Gastrocnemius medialis (tissue), 4 donors: Measurements from ENCODE around the gene SLC5A10. TPM values are rescaled to one million over a fixed set of nuclear protein-coding genes. Genes with fewer than 3 reads are reported as not detected.

Experiments
- ATAC-seq, 2 donors: fragments of 150-250 bp; one replicate each; pipeline ENCODE4 v1.9.1; 2016
- DNase-seq, 2 donors: peaks; one replicate each; pipeline ENCODE4 v3.0.0-alpha.2; 2019
- H3K27ac ChIP-seq, 4 donors: fragments of 200-600 bp; sonication (generic); 1 replicate in 1 of 4; 2 replicates in 3 of 4; pipeline ENCODE4 v1.5.1; 2016 to 2018; ENCODE audit warnings: mild to moderate bottlenecking in 2 of 4, moderate library complexity in 1 of 4
- H3K27me3 ChIP-seq, 3 donors: fragments of 200-600 bp; sonication (generic) in 2 of 3; 1 replicate in 1 of 3; 2 replicates in 2 of 3; pipeline versions ENCODE4 v1.5.1 to v1.6.0; 2016 to 2019; ENCODE audit warnings: mild to moderate bottlenecking in 1 of 3, moderate library complexity in 1 of 3
- H3K36me3 ChIP-seq, 2 donors: fragments of 200-600 bp; sonication (generic) in 1 of 2; one replicate each; pipeline ENCODE4 v1.5.1; 2017 to 2018
- H3K4me1 ChIP-seq, 2 donors: fragments of 200-600 bp; sonication (generic) in 1 of 2; one replicate each; pipeline ENCODE4 v1.5.1; 2016 to 2017; ENCODE audit warnings: mild to moderate bottlenecking in 2 of 2
- H3K4me3 ChIP-seq, 4 donors: fragments of 200-600 bp; sonication (generic) in 3 of 4; 1 replicate in 1 of 4; 2 replicates in 3 of 4; pipeline ENCODE4 v1.5.1; 2016 to 2019; ENCODE audit warnings: mild to moderate bottlenecking in 2 of 4
- H3K9me3 ChIP-seq, 3 donors: fragments of 200-600 bp; sonication (generic) in 2 of 3; 1 replicate in 1 of 3; 2 replicates in 2 of 3; pipeline ENCODE4 v1.5.1; 2016 to 2019
- CTCF ChIP-seq, 5 experiments: fragments of 450-650 bp in 3 of 5; fragments of 200-600 bp in 2 of 5; sonication (generic) in 2 of 5; IDR thresholded peaks in 4 of 5; conservative IDR thresholded peaks in 1 of 5; 1 replicate in 4 of 5; 2 replicates in 1 of 5; pipeline ENCODE4 v1.5.1; 2016 to 2019; ENCODE audit warnings: antibody characterized with exemption in 5 of 5, mild to moderate bottlenecking in 3 of 5, moderate library complexity in 3 of 5
- POLR2A ChIP-seq, 2 donors: fragments of 450-650 bp; IDR thresholded peaks; one replicate each; pipeline ENCODE4 v1.6.1; 2017; ENCODE audit warnings: antibody characterized with exemption in 2 of 2, mild to moderate bottlenecking in 2 of 2, moderate library complexity in 2 of 2
- in situ Hi-C, 4 donors: fragments of 200-750 bp; cut with MboI; loops; one replicate each; pipeline versions ENCODE4 v1.15.0 to v1.8.0; 2017; ENCODE audit warnings: low sequenced_read_pairs in 4 of 4
- intact Hi-C: fragments of 100-400 bp; cut with DNase I; formaldehyde crosslinking; loops from one replicate; pipeline ENCODE4 v1.15.1; 2023; ENCODE audit warnings: low total_unique reads
- total RNA-seq, 4 donors: library from RNA; depleted of rRNA; stranded (reverse); fragments of >200 nt; gene quantifications; one replicate each; pipeline versions ENCODE4 v1.1.0 to v1.2.3, GENCODE V29; 2016

SLC5A10 gene
- total RNA-seq, 4 donors from 2014 or later = not detected

- Histone ChIP-seq H3K27ac (peak overlapping the region; percentile 35 to 69 (median 62)), H3K4me1 (peaks cover 0 to 10% of the 10 kb centered on the region in 2 donors), H3K27me3 (peaks cover 0 to 2% (median 0%) of the 10 kb centered on the region in 3 donors), H3K36me3 (no peaks in the 10 kb centered on the region), H3K4me3 (peak overlapping the region; percentile 65 to 75 (median 70)), H3K9me3 (no peaks in the 10 kb centered on the region)
- DNase-seq (no peak), ATAC-seq (no peak)
- in situ Hi-C loops (loop anchor here in 1 of 4 donors (25.0 kb wide), 1 partner anchor 193 kb away; no protein-coding TSS in a partner anchor), intact Hi-C loops (no loop called here)
- TF ChIP-seq CTCF (IDR thresholded peaks at IDR 0.05 in 4 of 5, conservative IDR thresholded peaks at IDR 0.05 in 1 of 5) = no peak
- no peak for TF ChIP-seq POLR2A (IDR thresholded peaks at IDR 0.05)
These were observed 53.3 kb downstream of the SLC5A10 start for GRCh38 chr17:19005137-19005773.

GRCh38 chr17:19005789-19006430 lies 53.9 kb downstream of the SLC5A10 start:
- TF ChIP-seq CTCF (IDR thresholded peaks at IDR 0.05 in 4 of 5, conservative IDR thresholded peaks at IDR 0.05 in 1 of 5) = no peak
- TF ChIP-seq POLR2A (IDR thresholded peaks at IDR 0.05) = no peak
- in situ Hi-C loops = loop anchor here in 1 of 4 donors (25.0 kb wide), 1 partner anchor 194 kb away; no protein-coding TSS in a partner anchor
- H3K4me3 ChIP-seq = no peak overlapping the region
- DNase-seq (no peak), ATAC-seq (no peak)
- peaks cover 0 to 10% of the 10 kb centered on the region in 2 donors for H3K4me1 ChIP-seq
- H3K27ac ChIP-seq = no peak overlapping the region
- no peaks in the 10 kb centered on the region for H3K9me3 ChIP-seq
- H3K27me3 ChIP-seq = peaks cover 0 to 2% (median 0%) of the 10 kb centered on the region in 3 donors
- H3K36me3 ChIP-seq = no peaks in the 10 kb centered on the region
- intact Hi-C loops = no loop called here

DNA sequence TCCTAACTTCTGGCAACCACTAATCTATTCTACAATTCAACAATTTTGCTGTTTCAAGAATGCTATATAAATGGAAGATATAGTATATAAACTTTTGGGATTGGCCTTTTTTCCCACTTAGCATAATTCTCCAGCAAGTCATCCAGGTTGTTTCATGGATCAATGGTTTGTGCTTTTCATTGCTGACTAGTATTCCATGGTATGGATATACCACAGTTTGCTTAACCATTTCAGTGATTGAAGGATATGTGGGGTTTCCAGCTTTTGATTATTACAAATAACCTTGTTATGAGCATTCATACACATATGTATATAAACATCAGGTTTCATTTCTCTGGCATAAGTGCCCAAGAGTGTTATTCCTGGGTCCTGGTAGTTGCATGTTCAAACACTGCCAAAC lies 54.7 kb downstream of the SLC5A10 start:
- DNase-seq = no peak
- Histone ChIP-seq H3K27ac (no peak overlapping the region), H3K4me1 (peaks cover 0 to 10% of the 10 kb centered on the region in 2 donors), H3K4me3 (no peak overlapping the region), H3K9me3 (no peaks in the 10 kb centered on the region), H3K36me3 (no peaks in the 10 kb centered on the region), H3K27me3 (peaks cover 0 to 2% (median 0%) of the 10 kb centered on the region in 3 donors)
- in situ Hi-C loops (loop anchor here in 1 of 4 donors (25.0 kb wide), 1 partner anchor 194 kb away; no protein-coding TSS in a partner anchor), intact Hi-C loops (no loop called here)
- no peak for ATAC-seq
- TF ChIP-seq CTCF (IDR thresholded peaks at IDR 0.05 in 4 of 5, conservative IDR thresholded peaks at IDR 0.05 in 1 of 5) (no peak), POLR2A (IDR thresholded peaks at IDR 0.05) (no peak)

GRCh38 chr17:19009970-19010369 lies 58.0 kb downstream of the SLC5A10 start:
- Histone ChIP-seq H3K4me3 (no peak overlapping the region), H3K27me3 (peaks cover 0 to 2% (median 0%) of the 10 kb centered on the region in 3 donors), H3K9me3 (no peaks in the 10 kb centered on the region), H3K36me3 (no peaks in the 10 kb centered on the region), H3K27ac (no peak overlapping the region), H3K4me1 (peaks cover 0 to 2% of the 10 kb centered on the region in 2 donors)
- TF ChIP-seq CTCF (IDR thresholded peaks at IDR 0.05 in 4 of 5, conservative IDR thresholded peaks at IDR 0.05 in 1 of 5) = no peak
- TF ChIP-seq POLR2A (IDR thresholded peaks at IDR 0.05) = no peak
- in situ Hi-C loops (loop anchor here in 2 of 4 donors (10.0 to 25.0 kb wide), 2 partner anchors 45 to 198 kb away; no protein-coding TSS in a partner anchor), intact Hi-C loops (no loop called here)
- DNase-seq (no peak), ATAC-seq (no peak)
